IPS-NIHi11 (cell line): ENCODE data around the gene AHDC1.
"Not testable (repeated sequence)": the region's sequence is repeated elsewhere in the genome, so short reads cannot be mapped to it uniquely, and the experiment has no call there.

Experiments
- DNase-seq: peaks from one replicate; pipeline ENCODE4 v3.0.0; 2012; ENCODE audit warnings: mixed read lengths, low spot score

AHDC1 gene

DNA sequence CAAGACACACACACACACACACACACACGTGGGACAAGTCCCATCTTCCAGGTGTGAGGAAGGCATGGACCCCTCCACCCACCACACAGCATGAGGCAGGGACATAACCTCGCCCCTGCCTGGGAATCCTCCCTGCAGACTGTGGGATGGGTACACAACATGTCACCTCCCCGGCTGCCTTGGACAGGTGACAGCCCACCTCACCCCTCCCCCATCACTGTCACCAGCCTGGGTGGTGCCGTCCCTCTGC is 40.7 kb downstream of the AHDC1 start:
- no peak for DNase-seq

- no peak for DNase-seq
Observed at GRCh38 chr1:27562534-27563340, 41.2 kb downstream of the AHDC1 start.

DNA sequence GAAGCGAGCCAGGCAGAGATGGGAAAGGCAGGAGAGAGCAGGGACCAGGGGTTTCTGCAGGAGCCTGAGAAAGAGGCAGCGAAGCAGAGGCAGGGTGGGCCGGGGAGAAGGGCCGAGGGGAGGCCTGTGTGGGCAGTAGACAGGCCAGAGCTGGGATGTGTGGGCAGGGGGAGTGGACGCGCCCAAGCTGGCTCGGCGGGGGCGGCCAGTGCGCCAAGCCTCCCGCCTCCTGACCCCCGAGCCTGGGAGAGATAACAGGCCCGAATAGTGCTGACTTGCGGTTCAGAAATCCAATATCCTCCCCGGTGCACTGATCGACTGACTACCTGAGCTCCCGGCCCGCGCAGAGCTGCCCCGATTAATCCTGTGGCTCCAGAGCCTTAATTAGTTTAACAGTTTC is 41.9 kb downstream of the AHDC1 start:
- no peak for DNase-seq

GRCh38 chr1:27561124-27561899 is 42.6 kb downstream of the AHDC1 start:
- DNase-seq, result no peak

- no peak for DNase-seq
Observed at GRCh38 chr1:27560268-27561123, 43.4 kb downstream of the AHDC1 start.

DNA sequence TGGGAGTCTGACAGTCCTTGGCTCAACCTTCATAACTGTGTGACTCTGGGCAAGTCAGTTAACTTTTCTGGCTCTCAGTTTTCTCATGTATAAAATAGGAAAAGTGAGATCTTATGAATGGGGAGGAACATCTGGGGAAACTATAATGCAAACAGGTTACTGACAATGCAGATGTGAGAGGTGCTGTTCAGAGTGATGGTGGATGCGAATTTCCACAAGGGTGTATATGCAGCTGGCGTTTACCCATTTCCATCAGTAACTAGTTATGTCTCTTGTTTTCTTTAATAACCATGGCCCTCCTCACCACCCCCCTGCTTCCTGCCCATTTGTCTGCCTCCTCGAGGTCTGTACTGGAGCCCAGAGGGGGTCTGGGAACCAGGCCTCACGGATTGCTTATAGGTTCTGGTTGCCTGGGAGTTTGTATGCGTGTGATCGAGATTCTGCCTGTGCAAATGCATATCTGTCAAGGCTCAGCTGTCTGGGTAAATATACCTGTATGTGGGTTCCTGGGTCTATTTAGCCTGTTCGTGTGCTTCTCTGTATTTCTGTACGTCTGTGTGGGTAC is 44.4 kb downstream of the AHDC1 start:
- no peak for DNase-seq

DNA sequence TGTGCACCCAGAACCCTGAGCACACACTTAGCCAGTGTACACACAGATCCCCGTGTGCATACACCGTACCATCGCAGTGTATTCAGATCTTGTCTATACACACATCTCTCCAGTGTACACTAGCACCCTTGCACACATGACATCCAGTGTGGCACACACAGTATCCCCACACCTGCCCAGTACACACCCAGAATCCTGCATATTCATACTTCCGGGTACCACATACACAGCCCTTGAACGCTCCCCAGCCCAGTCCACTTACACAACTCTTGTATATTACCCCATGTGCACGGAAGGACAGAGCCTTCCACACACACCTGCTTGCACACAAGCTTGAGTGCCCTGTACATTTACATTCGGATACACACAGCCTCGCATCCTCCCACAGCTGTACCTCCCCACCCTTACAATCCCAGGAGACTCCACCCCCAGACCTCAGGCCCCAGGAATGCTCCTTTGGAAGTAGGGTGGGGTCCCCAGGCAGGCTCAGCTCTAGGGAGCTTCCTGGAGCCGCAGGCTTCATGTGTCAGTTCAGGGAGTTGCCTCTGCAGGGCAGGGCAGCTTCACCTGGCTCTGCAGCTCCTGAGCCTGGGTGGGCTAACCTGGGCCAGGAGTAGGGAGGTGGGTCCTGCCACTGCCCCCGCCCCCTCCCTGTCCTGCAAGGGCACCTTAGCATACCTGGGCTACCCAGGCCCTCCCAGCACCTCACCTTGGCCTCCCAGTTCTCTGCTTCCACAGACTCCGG is 46.2 kb downstream of the AHDC1 start:
- DNase-seq, result peak; percentile 54

DNA sequence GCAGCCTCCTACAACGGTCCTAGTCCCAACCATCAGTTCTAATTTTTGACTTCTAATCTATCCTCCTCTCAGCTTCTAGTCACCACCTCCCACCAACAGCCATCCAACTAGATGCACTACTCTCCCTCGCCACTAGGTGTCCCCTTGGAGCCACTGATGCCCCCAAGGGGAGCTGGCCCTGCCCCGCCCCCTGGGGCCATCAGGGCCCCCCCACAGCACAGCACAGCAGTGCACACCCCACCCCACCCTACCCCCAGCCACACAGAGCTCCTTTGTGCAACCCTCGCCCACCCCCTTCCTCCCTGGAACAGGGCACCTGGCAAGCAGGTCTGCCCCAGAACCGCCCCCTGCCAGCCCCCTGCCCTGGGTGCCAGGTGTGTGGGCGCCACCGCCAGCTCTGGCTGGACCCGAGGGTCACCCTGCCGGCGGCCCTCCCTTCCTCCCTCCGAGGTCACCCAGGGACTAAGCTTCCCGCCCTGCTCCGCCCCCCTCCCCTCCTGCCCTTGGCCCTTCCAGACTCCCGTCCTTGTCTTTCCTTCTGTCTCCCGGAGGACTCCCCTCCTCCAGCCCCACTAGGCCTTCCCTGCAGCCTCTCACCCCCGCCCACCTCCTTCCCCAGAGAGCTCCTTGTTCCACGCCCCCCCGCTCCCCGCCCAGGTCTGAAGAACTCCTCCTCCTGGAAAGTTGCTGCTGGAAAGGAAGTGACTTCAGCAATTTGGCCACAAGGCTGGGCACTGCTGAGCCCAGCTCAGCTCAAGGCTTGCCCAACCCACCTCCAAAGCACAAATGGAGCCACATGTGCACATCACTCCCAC is 47.0 kb downstream of the AHDC1 start:
- peak; percentile 94 for DNase-seq

DNA sequence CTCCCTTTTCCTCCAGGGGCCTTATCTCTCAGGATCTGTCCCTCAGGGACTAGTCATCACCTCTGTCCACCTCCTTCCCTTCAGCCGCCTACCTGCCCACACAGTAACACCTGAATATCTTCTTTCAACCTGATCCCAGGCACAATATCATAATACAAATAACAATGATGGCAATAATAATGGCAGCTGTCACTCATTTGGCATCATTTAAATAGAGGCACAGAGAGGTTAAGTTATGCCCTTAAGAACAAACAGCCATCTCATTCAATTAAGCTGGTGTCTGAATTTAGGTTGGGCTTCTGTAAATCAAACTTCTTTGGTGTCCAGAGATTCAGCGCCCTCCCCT is 47.5 kb downstream of the AHDC1 start:
- no peak for DNase-seq

GRCh38 chr1:27555700-27556424 is 48.1 kb downstream of the AHDC1 start:
- DNase-seq, result no peak

DNA sequence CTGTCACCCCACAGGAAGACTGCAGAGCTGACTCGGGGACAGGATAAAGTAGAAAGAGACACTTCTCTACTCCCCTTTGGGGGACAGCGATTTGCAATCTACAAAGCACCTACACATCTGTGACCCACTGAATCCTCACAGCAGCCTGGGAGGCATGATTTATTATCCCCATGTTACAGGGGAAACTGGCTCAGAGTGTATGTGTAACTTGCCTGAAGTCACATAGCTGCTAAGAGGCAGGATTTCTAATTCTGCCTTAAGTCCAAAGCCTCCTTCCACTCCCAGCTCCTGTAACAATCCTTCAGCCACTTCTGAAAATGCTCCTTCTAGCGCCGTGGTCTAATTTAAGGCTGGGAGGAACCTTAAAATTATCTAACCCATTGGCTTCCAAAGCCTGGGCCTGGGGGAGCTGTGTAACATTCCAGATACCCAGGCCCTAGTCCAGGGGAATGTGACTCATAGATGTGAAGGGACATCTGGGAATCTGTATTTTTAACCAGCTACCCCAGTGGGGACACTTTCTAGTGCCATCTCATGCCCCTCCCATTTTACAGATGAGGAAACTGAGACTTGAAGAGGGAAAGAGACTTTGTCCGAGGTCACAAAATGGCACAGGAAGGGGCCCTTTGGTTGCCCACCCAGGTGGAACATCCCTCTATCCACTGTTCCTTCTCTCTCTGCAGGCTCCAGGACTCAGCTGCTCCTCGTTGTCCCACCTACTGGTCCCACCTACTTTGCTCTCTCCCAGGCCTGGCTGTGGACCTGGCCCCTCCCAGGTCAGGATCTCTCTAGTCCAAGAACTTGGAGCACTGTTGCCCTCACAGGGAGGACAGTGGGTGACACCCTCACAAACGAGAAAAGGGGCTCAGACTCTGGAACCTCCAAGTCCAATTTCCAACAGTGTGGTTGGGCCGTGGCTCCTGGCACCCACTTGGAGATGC is 48.9 kb downstream of the AHDC1 start:
- DNase-seq, result no peak

GRCh38 chr1:27554293-27554692 is 49.7 kb downstream of the AHDC1 start:
- DNase-seq, result no peak

- DNase-seq, result not testable (repeated sequence)
Observed at GRCh38 chr1:27553823-27554222, 50.1 kb downstream of the AHDC1 start.

GRCh38 chr1:27552911-27553420 is 51.0 kb downstream of the AHDC1 start:
- peak; percentile 74 for DNase-seq

DNA sequence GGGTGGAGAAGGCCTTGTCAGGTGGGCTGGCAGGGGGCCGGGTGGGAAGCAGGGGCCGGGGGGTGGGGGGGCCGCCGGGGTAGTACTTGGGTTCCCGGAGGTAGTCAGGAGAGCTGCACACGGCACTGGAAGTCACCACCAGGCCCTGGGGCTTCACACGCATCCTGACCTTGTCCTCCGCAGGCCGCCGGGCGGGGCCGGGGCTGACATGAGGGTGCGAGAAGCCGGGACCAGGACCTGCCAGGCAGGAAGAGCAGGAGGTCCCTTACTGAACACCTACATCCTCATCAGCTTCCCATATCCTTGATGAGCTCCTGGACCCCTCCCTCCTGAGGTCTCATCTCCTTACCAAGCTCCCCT is 52.0 kb downstream of the AHDC1 start:
- no peak for DNase-seq

DNA sequence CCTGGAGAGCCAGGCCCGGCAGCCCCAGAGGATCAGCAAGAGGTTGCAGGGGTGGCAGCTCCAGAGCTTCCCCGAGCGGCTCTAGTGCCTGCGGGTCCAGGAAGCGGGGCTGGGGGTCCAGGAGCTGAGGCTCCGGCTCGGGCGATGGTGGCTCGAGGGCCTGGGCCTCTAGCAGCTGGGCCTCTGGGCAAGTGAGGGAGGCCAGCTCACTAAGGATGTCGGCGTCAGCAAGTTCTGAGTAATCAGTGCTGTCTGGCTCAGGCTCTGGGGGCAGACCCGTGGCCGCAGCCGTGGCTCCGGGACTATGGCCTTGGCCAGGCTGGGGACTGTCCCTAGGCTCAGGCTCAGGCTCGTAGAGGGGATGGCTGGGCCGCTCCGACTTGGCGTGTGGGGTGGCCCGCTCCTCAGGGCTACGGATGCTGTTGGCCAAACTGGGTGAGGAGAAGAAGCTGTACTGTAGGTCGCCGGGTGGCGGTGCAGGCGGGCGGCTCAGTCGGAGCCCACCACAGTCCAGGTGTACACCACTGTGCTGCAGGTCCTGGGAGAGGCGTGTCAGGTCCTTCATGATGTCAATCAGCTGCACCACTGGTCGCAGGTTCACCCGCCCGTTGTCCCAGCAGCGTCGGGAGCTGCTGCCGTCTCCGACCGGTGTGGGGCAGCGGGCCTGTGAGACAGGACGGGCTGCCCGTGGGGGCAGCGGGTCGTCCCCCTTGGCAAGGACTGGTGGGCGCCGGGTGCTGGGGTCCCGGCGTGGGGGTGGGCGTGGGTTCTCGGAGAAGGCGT is 52.6 kb downstream of the AHDC1 start:
- DNase-seq, result no peak

DNA sequence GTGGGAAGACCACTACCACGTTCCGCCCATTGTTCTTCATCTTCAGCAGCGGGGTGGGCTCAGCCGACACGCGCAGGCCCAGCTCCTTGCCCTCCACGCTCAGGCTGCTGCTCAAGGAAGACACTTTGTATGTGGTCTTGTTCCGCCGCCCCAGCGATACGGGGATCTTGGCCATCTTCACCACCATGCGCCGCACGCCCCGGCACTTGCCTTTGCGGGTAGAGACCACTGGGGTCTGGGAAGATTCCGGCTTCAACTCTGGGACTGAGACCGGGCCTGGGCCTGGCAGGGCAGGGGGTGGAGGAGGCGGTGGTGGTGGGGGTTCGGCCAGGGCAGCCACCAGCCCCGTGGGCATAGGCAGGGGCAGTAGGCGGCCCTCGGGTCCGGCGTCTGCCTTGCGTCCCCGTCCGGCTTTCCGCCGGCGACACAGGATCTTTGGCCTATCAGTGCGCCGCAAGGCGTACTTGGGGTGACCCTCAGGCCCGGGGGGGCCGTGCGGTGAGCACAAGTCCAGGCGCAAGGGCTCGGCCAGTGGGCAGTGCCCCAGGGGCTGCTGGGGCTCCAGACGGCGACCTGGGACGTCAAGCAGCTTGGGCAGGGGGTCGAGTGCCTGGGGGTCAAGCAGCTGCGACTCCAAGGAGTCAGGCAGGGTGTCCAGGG is 53.3 kb downstream of the AHDC1 start:
- DNase-seq, result no peak
